Measurements from ENCODE around the gene CCT3.
"Not testable (repeated sequence)": the region's sequence is repeated elsewhere in the genome, so short reads cannot be mapped to it uniquely, and the experiment has no call there.

CCT3 gene

DNA sequence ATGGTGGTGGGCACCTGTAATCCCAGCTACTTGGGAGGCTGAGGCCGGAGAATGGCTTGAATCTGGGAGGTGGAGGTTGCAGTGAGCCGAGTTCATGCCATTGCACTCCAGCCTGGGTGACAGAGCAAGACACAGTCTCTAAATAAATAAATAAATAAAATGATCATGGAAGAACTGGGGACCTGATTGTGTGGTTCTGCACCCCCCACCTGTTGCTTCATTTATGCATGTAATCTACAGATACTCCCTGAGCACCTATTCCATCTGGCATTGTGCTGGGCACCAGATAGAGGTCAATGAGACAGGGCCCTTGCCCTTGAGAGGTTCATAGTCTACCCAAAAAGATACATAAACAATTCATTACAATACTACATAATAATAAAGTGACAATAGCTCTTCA, 19.9 kb upstream of the CCT3 start:
- no peak overlapping the region for H2AFZ ChIP-seq (ENCODE audit: low read depth, low read length)
- H3K27ac ChIP-seq (ENCODE audit: low read length) = no peak overlapping the region
- H4K20me1 ChIP-seq (ENCODE audit: insufficient read depth, low read length) = no peaks in the 10 kb centered on the region
- H3K9me3 ChIP-seq (ENCODE audit: insufficient read depth, low read length, severe bottlenecking) = no peaks in the 10 kb centered on the region
- H3K4me2 ChIP-seq (ENCODE audit: insufficient read depth, low read length) = no peak overlapping the region
- H3K27me3 ChIP-seq (ENCODE audit: insufficient read depth, low read length, poor library complexity) = peaks cover 24% of the 10 kb centered on the region
- no peaks in the 10 kb centered on the region for H3K79me2 ChIP-seq (ENCODE audit: insufficient read depth, low read length)
- H3K9ac ChIP-seq (ENCODE audit: low read depth, low read length) = no peak overlapping the region
- peaks cover 7% of the 10 kb centered on the region; the same call in 1 of the 2 replicates for H3K4me1 ChIP-seq (ENCODE audit: insufficient read depth, low read length)
- no peak overlapping the region for H3K4me3 ChIP-seq (ENCODE audit: low read depth in 1 of 2, low read length in 2 of 2)
- no peaks in the 10 kb centered on the region for H3K36me3 ChIP-seq (ENCODE audit: insufficient read depth, low read length)
- TF ChIP-seq EZH2 (IDR thresholded peaks at IDR 0.05; ENCODE audit: borderline replicate concordance, low read depth, low read length, severe bottlenecking) = no peak
- TF ChIP-seq, protein P1, sequence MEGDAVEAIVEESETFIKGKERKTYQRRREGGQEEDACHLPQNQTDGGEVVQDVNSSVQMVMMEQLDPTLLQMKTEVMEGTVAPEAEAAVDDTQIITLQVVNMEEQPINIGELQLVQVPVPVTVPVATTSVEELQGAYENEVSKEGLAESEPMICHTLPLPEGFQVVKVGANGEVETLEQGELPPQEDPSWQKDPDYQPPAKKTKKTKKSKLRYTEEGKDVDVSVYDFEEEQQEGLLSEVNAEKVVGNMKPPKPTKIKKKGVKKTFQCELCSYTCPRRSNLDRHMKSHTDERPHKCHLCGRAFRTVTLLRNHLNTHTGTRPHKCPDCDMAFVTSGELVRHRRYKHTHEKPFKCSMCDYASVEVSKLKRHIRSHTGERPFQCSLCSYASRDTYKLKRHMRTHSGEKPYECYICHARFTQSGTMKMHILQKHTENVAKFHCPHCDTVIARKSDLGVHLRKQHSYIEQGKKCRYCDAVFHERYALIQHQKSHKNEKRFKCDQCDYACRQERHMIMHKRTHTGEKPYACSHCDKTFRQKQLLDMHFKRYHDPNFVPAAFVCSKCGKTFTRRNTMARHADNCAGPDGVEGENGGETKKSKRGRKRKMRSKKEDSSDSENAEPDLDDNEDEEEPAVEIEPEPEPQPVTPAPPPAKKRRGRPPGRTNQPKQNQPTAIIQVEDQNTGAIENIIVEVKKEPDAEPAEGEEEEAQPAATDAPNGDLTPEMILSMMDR (IDR thresholded peaks at IDR 0.05; ENCODE audit: borderline replicate concordance, extremely low read depth, low read length, poor library complexity, severe bottlenecking) = no peak
- ATAC-seq (ENCODE audit: insufficient read depth, low read depth) (no peak), DNase-seq (no peak)

- no peak overlapping the region for H3K27ac ChIP-seq (ENCODE audit: low read length)
- no peaks in the 10 kb centered on the region for H4K20me1 ChIP-seq (ENCODE audit: insufficient read depth, low read length)
- H3K79me2 ChIP-seq (ENCODE audit: insufficient read depth, low read length) = no peaks in the 10 kb centered on the region
- peaks cover 7% of the 10 kb centered on the region; the same call in 1 of the 2 replicates for H3K4me1 ChIP-seq (ENCODE audit: insufficient read depth, low read length)
- H3K27me3 ChIP-seq (ENCODE audit: insufficient read depth, low read length, poor library complexity) = peaks cover 24% of the 10 kb centered on the region
- DNase-seq = peak; percentile 60
- no peak overlapping the region for H3K9ac ChIP-seq (ENCODE audit: low read depth, low read length)
- H3K4me3 ChIP-seq (ENCODE audit: low read depth in 1 of 2, low read length in 2 of 2) = no peak overlapping the region
- H2AFZ ChIP-seq (ENCODE audit: low read depth, low read length) = peak overlapping the region; percentile 51
- H3K4me2 ChIP-seq (ENCODE audit: insufficient read depth, low read length) = peak overlapping the region; percentile 52
- no peaks in the 10 kb centered on the region for H3K9me3 ChIP-seq (ENCODE audit: insufficient read depth, low read length, severe bottlenecking)
- H3K36me3 ChIP-seq (ENCODE audit: insufficient read depth, low read length) = no peaks in the 10 kb centered on the region
- TF ChIP-seq EZH2 (IDR thresholded peaks at IDR 0.05; ENCODE audit: borderline replicate concordance, low read depth, low read length, severe bottlenecking) = no peak
- TF ChIP-seq, protein P1 (IDR thresholded peaks at IDR 0.05; ENCODE audit: borderline replicate concordance, extremely low read depth, low read length, poor library complexity, severe bottlenecking) = peak; percentile 85
- ATAC-seq (ENCODE audit: insufficient read depth, low read depth) = peak; percentile 98
Observed at GRCh38 chr1:156356875-156357534, 18.9 kb upstream of the CCT3 start.

- Histone ChIP-seq H3K9me3 (ENCODE audit: insufficient read depth, low read length, severe bottlenecking) (no peaks in the 10 kb centered on the region), H3K27me3 (ENCODE audit: insufficient read depth, low read length, poor library complexity) (peaks cover 24% of the 10 kb centered on the region), H4K20me1 (ENCODE audit: insufficient read depth, low read length) (no peaks in the 10 kb centered on the region), H3K27ac (ENCODE audit: low read length) (no peak overlapping the region), H3K79me2 (ENCODE audit: insufficient read depth, low read length) (no peaks in the 10 kb centered on the region), H2AFZ (ENCODE audit: low read depth, low read length) (peak overlapping the region; percentile 51; the same call in 1 of the 2 replicates), H3K4me1 (ENCODE audit: insufficient read depth, low read length) (peaks cover 7% of the 10 kb centered on the region; the same call in 1 of the 2 replicates), H3K4me2 (ENCODE audit: insufficient read depth, low read length) (peak overlapping the region; percentile 52; the same call in 1 of the 2 replicates), H3K4me3 (ENCODE audit: low read depth in 1 of 2, low read length in 2 of 2) (no peak overlapping the region), H3K9ac (ENCODE audit: low read depth, low read length) (no peak overlapping the region), H3K36me3 (ENCODE audit: insufficient read depth, low read length) (no peaks in the 10 kb centered on the region)
- ATAC-seq (ENCODE audit: insufficient read depth, low read depth) (no peak), DNase-seq (no peak)
- TF ChIP-seq EZH2 (IDR thresholded peaks at IDR 0.05; ENCODE audit: borderline replicate concordance, low read depth, low read length, severe bottlenecking) = no peak
- TF ChIP-seq, protein P1 (IDR thresholded peaks at IDR 0.05; ENCODE audit: borderline replicate concordance, extremely low read depth, low read length, poor library complexity, severe bottlenecking) = no peak
Observed at GRCh38 chr1:156356262-156356874, 18.3 kb upstream of the CCT3 start.

- not testable (repeated sequence) for ATAC-seq (ENCODE audit: insufficient read depth, low read depth)
Observed at GRCh38 chr1:156352481-156352880, 14.4 kb upstream of the CCT3 start.

More at GRCh38 chr1:156352481-156352880, 14.4 kb upstream of the CCT3 start:
- not testable (repeated sequence) for H4K20me1 ChIP-seq (ENCODE audit: insufficient read depth, low read length); H3K79me2 ChIP-seq (ENCODE audit: insufficient read depth, low read length); H3K36me3 ChIP-seq (ENCODE audit: insufficient read depth, low read length); H3K27ac ChIP-seq (ENCODE audit: low read length); H3K4me2 ChIP-seq (ENCODE audit: insufficient read depth, low read length); H3K4me3 ChIP-seq (ENCODE audit: low read depth in 1 of 2, low read length in 2 of 2); DNase-seq; H3K9me3 ChIP-seq (ENCODE audit: insufficient read depth, low read length, severe bottlenecking); H3K4me1 ChIP-seq (ENCODE audit: insufficient read depth, low read length); H2AFZ ChIP-seq (ENCODE audit: low read depth, low read length); H3K9ac ChIP-seq (ENCODE audit: low read depth, low read length)
- H3K27me3 ChIP-seq (ENCODE audit: insufficient read depth, low read length, poor library complexity) = peaks cover 16% of the 10 kb centered on the region

Data from DND-41 (cell line).